Retina (tissue), 1 donor: ENCODE results near the gene SCD.
"Not testable (repeated sequence)": the region's sequence is repeated elsewhere in the genome, so short reads cannot be mapped to it uniquely, and the experiment has no call there.

Experiments
- DNase-seq: peaks from one replicate; pipeline ENCODE4 v3.0.0-alpha.2; 2016

SCD gene

DNA sequence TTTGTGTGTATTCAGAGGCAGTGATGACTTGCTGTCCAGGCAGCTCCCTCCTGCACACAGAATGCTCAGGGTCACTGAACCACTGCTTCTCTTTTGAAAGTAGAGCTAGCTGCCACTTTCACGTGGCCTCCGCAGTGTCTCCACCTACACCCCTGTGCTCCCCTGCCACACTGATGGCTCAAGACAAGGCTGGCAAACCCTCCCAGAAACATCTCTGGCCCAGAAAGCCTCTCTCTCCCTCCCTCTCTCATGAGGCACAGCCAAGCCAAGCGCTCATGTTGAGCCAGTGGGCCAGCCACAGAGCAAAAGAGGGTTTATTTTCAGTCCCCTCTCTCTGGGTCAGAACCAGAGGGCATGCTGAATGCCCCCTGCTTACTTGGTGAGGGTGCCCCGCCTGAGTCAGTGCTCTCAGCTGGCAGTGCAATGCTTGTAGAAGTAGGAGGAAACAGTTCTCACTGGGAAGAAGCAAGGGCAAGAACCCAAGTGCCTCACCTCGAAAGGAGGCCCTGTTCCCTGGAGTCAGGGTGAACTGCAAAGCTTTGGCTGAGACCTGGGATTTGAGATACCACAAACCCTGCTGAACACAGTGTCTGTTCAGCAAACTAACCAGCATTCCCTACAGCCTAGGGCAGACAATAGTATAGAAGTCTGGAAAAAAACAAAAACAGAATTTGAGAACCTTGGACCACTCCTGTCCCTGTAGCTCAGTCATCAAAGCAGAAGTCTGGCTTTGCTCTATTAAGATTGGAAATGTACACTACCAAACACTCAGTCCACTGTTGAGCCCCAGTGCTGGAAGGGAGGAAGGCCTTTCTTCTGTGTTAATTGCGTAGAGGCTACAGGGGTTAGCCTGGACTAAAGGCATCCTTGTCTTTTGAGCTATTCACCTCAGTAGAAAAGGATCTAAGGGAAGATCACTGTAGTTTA lies 15.8 kb downstream of the SCD start:
- no peak for DNase-seq

DNA sequence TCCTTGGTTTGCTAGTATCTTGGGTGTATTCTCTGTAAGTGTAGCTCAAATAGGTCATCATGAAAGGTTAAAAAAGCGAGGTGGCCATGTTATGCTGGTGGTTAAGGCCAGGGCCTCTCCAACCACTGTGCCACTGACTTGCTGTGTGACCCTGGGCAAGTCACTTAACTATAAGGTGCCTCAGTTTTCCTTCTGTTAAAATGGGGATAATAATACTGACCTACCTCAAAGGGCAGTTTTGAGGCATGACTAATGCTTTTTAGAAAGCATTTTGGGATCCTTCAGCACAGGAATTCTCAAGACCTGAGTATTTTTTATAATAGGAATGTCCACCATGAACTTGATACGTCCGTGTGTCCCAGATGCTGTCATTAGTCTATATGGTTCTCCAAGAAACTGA lies 17.1 kb downstream of the SCD start:
- no peak for DNase-seq

DNA sequence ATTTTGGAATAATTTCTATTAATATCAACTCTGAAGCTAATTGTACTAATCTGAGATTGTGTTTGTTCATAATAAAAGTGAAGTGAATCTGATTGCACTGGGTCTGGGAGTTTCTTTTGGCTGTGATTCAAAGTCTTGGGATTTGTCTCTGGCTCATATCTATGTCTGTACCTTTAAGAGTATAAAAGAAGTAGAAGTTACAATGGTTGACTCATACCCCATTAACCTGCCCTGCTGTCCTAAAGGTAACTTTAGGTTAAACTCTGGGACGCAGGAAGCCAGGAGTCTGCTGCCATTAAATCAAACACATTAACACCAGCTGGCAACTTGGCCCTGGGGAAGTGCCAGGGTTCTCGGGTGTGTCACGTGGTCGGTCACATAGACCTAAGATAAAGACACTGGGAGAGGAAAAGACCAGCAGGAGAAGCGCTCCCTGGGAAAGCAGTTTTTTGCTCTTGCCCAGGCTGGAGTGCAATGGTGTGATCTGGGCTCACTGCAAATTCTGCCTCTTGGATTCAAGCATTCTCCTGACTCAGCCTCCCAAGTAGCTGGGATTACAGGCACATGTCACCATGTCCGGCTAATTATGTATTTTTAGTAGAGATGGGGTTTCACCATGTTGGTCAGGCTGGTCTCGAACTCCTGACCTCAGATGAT lies 17.8 kb downstream of the SCD start:
- peak; percentile 18 for DNase-seq

DNA sequence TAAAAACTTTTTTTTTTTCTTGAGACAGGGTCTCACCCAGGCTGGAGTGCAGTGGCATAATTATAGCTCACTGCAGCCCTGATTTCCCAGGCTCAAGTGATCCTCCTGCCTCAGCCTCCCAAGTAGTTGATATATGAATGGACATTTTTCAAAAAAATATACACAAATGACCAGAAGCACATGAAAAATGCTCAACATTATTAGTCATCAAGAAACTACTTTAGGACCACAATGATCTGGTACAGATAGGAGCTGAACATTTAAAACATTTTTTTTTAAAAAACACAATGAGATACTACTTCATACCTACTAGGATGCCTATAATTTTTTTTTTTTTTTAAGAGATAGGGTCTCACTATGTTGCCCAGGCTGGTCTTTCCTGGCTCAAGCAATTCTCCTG lies 21.7 kb downstream of the SCD start:
- no peak for DNase-seq

DNA sequence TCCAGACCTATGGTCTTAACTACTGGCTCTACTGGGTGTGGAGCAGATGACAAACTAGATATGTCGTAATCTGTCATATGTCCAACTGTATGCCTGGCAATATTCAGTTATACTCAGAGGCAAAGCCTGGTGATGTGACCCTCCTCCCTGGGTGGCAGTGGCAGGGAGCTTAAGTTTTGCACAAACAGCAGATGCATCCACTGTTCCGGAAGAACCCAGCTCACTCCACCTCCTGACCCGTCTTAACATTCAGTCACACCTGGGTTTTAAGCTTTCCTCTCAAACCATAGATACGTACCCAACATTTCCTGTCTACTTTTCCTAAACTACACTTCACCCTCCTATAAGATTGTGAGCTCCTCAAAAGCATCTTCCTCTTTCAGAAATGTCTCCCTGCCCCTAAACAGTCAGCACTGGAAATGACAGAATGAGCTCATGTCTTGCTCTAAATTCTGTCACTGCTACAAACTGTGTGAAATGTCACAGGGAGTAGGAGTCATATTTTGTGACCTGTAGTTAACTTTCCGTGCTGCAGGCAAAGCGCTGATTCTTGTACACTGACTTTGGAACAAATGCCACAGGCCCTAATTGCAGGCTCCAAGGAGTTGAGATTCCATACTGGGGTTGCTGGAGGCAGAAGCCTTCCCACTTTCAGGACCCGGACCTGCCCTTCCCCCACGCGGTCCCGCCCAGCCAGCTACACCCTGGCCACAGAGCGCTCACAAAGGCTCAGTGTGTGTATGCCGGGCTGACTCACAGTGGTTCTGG lies 23.9 kb downstream of the SCD start:
- DNase-seq: peak; percentile 68

DNA sequence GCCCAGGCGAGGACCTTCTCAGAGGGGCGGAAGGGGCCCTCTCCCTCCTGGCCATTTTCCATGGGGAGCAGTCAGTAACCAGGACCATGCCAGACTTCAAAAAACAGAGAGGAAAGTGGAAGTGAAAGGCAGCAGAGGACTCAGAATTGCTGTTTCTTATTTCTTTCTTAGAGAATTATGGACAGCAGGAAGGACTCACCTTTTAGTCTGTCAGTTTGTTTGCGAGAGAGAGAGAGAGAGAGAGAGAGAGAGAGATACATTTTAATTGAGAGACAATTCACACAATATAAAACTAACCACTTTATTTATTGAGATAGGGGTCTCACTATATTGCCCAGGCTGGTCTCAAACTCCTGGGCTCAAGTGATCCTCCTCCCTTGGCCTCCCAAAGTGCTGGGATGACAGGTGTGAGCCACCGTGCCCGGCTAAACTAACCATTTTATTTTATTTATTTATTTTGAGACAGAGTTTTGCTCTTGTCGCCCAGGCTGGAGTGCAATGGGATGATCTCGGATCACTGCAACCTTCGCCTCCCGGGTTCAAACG lies 24.5 kb downstream of the SCD start:
- DNase-seq: no peak

DNA sequence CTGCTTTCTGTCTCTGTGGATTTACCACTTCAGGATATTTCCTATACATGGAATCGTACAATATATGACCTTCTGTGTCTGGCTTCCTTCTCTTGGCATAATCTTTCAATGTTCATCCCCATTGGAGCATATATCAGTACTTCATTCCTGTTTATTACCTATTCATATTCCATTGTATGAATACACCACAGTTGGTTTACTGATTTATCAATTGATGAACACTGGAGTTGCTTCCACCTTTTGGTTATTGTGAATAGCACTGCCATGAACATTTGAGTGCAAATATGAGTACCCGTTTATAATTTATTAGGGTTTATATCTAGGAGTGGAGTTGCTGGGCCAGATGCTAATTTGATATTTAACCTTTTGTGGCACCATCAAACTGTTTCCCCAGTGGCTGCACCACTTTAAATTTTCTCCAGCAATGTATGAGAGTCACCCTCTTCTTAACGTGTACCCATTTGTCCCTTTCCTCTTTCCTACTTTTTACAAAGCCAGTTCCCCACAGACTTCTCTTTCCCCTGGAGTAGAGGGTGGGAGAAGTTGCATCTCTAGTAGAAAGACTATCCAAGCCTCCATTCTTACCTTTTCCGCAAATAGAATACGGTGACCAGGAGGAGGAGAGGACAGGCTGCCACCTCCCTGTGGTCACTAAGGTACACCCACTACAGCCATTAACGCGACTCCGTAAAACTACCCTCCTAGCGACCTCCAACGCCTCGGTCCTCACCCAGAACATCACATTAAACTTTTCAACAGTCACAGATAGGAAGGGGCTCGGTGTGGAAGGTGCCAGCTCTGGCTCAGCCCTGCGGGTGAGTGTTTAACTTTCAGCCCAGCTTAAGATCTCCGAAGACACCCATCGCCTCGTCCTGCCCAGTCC lies 25.6 kb downstream of the SCD start:
- DNase-seq: no peak

DNA sequence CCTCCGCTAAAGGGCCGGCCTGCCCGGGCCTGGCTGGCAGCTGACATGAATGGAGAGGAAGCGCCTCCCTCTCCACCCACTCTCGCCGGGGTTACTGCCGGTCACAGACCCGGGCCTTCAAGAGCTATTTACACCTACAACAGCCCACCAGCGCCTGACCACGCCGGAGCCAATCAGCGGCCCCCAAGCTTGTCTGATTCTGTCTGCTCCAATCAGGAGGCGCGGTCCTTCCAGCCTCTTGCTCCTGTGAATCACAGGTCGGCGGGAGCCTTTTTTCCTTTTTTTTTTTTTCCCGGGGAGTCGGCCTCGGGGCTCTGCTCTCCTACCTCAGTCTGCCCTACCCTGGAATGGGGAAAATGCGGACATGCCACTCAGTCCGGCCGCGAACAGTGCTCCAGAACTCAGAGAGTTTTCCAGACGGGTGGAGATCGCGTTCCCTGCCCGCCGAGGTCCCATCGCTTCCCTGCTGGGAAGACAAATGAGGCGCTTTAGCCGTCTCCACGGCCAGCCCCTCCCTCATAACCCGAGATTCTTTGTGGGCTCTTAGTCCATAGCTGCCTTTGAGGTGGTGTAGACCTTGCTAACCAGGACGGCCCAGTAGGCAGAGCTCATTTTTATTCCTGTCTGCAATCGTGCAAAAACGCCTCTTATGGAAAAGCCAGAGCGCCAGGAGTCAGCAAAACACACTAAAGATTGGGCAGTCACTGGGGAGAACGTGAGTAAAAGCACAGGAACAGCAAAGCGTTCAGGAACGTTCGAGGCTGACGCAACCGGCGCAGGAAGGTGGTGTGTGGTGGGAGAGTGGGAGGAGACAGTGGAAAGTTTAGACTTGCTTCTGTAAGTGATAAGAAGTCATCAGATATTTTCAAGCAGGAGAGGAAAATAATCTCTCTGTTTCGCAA lies 26.5 kb downstream of the SCD start:
- peak; percentile 98 for DNase-seq

DNA sequence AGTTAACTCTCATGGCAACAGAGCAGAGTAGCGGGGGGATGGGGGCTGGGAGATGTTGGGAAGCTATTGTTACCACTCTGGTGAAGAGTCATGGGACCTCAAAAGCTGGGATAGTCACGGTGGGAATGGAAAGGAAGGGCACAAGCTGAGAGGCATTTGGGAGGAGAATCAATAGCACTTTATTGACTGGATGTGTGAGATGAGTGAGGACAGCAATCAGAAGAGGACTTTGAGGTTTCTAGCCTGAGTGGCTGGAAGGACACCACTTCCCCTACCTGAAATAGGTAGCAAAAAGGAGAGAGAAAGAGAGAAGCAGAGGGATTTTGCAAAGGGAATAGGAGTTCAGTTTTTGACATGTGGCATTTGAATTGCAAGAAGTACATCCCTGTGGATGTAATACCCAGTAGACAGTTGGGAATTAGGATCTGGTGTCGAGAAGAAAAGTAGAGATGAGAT lies 27.2 kb downstream of the SCD start:
- DNase-seq: no peak

DNA sequence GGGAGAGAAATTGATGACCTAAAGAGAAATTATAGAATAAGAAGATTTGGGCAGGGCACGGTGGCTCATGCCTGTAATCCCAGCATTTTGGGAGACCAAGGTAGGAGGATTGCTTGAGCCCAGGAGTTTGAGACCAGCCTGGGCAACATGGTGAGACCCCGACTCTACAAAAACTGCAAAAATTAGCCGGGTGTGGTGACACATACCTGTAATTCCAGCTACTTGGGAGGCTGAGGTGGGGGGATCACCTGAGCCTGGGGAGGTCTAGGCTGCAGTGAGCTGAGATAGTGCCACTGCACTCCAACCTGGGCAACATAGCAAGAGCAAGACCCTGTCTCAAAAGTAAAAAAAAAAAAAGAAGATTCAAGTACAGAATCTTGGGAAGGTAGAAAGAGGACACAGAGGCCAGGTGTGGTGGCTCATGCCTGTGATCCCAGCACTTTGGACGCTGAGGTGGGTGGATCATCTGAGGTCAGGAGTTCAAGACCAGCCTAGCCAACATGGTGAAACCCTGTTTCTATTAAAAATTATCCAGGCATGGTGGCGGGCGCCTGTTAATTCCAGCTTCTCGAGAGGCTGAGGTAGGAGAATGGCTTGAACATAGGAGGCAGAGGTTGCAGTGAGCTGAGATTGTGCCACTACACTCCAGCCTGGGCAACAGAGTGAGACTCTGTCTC lies 27.8 kb downstream of the SCD start:
- DNase-seq: not testable (repeated sequence)

DNA sequence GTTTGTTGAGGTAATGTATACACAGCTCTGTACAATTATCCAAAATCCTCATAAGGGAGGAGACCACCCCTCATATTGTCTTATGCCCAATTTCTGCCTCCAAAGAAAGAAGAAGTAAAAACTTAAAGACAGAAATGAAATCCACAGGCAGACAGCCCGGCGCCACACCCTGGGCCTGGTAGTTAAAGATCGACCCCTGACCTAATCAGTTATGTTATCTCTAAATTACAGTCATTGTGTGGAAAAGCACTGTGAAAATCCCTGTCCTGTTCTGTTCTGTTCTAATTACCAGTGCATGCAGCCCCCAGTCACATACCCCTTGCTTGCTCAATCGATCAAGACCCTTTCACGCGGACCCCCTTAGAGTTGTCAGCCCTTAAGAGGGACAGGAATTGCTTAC lies 29.6 kb downstream of the SCD start:
- not testable (repeated sequence) for DNase-seq

DNA sequence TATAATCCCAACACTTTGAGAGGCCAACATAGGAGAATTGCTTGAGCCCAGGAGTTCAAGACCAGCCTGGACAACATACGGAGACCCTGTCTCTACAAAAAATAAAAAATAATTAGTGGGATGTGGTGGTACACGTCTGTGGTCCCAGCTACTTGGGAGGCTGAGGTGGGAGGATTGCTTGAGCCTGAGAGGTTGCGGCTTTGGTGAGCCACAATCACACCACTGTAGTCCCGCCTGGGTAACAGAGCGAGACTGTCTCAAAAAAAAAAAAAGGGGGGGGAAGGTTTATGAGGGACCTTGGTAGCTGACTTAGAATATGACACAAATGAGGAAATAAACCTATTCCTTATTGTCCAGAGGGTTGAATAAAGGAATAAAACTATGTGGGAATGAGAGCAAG lies 30.8 kb downstream of the SCD start:
- DNase-seq: no peak

DNA sequence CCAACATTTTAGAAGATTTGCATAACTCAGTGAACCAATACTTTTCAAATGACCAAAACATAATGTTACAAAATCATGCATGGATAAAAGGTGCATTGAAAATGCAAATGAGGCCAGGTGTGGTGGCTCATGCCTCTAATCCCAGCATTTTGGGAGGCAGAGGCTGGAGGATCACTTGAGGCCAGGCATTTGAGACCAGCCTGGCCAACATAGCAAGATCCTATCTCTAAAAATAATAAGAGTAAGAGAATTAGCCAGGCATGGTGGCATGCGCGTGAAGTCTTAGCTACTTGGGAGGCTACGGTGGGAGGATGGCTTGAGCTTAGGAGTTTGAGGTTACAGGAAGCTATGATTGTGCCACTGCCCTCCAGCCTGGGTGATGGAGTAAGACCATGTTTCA lies 33.4 kb downstream of the SCD start:
- DNase-seq: no peak

DNA sequence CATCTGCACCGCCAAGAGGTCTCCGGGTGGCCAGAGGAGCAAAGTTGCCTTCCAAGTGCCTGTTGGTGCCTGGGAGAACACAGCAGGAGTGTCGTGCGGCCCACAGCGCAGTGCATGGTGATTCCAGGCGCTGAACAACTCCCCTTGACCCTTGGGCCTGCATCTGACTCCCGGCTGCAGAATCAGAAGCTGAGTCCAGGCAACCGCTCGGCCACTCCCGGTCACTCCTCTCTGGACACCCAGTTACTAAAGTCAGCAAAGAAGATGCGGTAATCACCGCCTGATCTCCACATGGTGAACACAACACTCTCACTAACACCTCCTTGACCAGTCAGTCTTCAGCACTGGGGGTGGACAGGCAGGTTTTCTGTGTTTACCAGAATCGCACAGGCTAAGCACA lies 35.5 kb downstream of the SCD start:
- DNase-seq: no peak

DNA sequence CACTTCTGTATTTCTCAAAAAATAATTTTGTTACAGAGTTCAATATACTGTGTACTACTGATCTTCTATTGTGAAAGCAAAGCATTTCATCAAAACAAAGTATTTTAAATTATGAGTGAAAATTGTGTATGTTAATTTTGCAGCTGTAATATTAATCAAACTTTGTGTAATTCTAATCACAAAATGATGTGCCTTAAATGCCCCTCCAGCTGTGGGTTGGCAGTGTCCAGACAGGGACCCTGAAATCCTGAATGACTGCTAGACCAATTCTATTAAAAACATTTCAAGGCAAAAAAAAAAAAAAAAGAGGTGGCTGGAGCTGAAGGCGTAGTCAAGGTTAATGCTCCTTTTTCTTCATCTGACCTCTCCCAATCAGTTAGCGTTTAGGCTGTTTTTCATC lies 36.2 kb downstream of the SCD start:
- no peak for DNase-seq

DNA sequence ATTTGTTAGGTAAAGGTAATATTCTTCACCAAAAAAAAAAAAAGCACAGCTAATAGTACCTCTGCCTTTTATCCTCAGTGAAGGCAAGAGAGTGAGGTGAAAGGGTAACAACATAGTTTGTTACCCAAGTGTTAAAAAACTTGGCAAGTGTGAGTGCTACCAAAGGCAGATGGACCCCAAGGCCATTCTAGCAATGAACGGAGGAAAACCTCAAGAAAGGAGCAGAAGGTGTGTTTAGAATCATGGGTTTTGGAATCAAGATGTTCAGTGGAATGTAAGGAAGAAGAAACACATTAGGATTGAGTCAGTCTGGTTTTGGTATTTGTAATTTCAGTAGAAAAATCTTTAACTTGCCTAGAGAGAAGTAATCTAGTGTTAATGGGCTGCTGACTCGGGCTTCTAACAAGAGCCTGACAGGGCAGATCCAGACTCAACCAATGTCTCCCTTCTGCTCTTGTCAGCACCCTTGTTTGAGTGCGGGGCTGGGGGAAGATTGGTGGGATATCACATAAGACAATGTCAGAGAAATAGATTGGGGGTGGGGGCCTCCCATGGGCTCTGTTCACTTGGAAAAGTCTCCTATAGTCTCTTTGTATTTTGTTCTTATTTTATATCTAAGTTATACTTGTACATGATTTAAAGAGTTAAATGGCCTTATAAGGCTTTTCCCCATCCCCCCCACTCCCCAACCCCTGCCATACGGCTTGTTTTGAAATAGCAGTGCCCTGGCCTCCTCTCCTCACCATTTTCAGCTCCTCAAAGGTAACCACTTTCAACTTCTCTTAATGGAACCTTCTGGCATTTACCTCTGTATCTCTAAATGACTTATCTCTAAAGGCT lies 44.4 kb downstream of the SCD start:
- no peak for DNase-seq

DNA sequence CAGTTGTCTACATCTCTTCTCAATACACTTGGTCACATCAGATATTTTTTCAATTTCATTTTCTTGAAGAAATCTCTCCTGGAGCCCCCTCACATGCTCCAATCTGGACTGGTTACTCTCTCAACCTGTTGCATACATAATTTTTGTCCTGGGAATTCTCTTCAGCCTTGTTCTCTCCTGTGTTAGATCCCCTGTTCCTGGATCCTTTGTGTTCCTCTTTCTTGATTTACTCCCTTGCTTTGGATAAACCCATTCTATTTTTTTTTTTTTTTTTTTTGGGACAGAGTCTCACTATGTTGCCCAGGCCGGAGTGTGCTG lies 45.6 kb downstream of the SCD start:
- no peak for DNase-seq

DNA sequence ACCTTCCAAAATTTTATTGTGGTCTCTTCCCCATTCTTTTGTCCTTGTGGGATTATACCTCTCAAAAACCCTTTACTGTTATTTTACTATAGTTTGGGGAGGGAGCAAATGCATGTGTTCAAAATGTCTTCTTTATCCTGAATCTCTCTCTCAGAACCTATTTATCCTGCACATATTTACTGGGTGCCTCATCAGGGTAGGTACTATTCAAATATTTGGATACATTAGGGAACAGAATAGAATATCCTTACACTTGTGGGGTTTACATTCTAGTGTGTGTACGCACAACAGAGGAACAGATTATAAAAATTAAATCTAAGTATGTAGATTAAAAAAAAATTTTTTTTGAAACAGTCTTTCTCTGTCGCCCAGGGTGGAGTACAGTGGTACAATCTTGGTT lies 48.6 kb downstream of the SCD start:
- DNase-seq: no peak

DNA sequence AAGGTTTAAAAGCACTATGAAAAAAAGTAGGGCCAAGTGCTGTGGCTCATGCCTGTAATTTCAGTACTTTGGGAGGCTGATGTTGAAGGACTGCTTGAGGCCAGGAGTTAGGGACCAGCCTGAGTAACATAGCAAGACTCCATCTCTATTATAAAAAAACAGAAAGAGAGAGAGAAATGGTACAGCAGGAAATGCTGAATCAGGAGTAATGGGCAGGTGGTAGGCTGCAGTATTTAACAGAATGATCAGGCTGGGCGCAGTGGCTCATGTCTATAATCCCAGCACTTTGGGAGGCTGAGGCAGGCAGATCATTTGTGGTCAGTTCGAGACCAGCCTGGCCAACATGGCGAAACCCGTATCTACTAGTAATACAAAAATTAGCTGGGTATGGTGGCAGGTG lies 49.6 kb downstream of the SCD start:
- no peak for DNase-seq
